ENCODE measurements around the gene ANO8. TPM values are rescaled to one million over a fixed set of nuclear protein-coding genes. Genes with fewer than 3 reads are reported as not detected.
A peak's percentile ranks its signal among the peaks of the same experiment; 100 is the strongest.

ANO8 gene
- total and polyA plus RNA-seq, 2 of the 13 experiments (the other 11 are each of a cell fraction or from before 2014, with no cell fraction given), result 1.8 to 3.5 TPM

GRCh38 chr19:17336872-17337674 lies 2.4 kb upstream of the ANO8 start, which contains the start of gene GTPBP3 (continued):
- TF ChIP-seq ZBTB2 (CRISPR knock-in tag; IDR thresholded peaks at IDR 0.05; ENCODE audit: low read depth) (no peak; the same call in 1 of the 2 replicates), JDP2 (CRISPR knock-in tag; IDR thresholded peaks at IDR 0.05; ENCODE audit: borderline replicate concordance) (no peak; the same call in 1 of the 2 replicates), HNRNPH1 (optimal IDR thresholded peaks at IDR 0.05; ENCODE audit: low read depth, low read length) (no peak), E2F2 (CRISPR knock-in tag; IDR thresholded peaks at IDR 0.05; ENCODE audit: borderline replicate concordance) (peak; percentile 74; the same call in 1 of the 2 replicates), ZNF18 (CRISPR knock-in tag; IDR thresholded peaks at IDR 0.05; ENCODE audit: insufficient replicate concordance) (no peak), BATF2 (CRISPR knock-in tag; IDR thresholded peaks at IDR 0.05) (no peak), MAFF (IDR thresholded peaks at IDR 0.05; ENCODE audit: low read depth, low read length) (no peak), ZNF513 (CRISPR knock-in tag; conservative IDR thresholded peaks at IDR 0.05) (no peak), ZNF136 (CRISPR knock-in tag; IDR thresholded peaks at IDR 0.05; ENCODE audit: low read depth) (no peak), MTA3 (CRISPR knock-in tag; IDR thresholded peaks at IDR 0.05) (no peak), SRSF4 (IDR thresholded peaks at IDR 0.05; ENCODE audit: low read depth, low read length, poor library complexity, severe bottlenecking) (no peak), ZNF556 (CRISPR knock-in tag; IDR thresholded peaks at IDR 0.05; ENCODE audit: borderline replicate concordance) (no peak; the same call in 1 of the 2 replicates), TEAD2 (CRISPR knock-in tag; IDR thresholded peaks at IDR 0.05) (no peak), MEIS2 (CRISPR knock-in tag; IDR thresholded peaks at IDR 0.05) (peak; percentile 15; the same call in 1 of the 2 replicates), ZNF75D (CRISPR knock-in tag; IDR thresholded peaks at IDR 0.05; ENCODE audit: borderline replicate concordance) (no peak), ZNF549 (CRISPR knock-in tag; IDR thresholded peaks at IDR 0.05) (no peak), ZNF891 (CRISPR knock-in tag; IDR thresholded peaks at IDR 0.05) (no peak), RFX3 (CRISPR knock-in tag; IDR thresholded peaks at IDR 0.05) (no peak), ZNF747 (CRISPR knock-in tag; IDR thresholded peaks at IDR 0.05; ENCODE audit: borderline replicate concordance) (peak; percentile 80), ZBTB39 (CRISPR knock-in tag; IDR thresholded peaks at IDR 0.05) (no peak)
